HCT116 (cell line): ENCODE measurements around the gene ZNF423. TPM values are rescaled to one million over a fixed set of nuclear protein-coding genes. Genes with fewer than 3 reads are reported as not detected.

Experiments used
- ATAC-seq: fragments of 200-7000 bp; cut with Tn5 transposase; 2 replicates; pipeline ENCODE4 v1.9.1; 2020; ENCODE audit warnings: mild to moderate bottlenecking, moderate library complexity
- BruUV-seq: library from RNA; stranded (reverse); fragments of 400-500 nt; replicated peaks from 2 replicates; lab custom pipeline; 2021; lab: Mats Ljungman, UMichigan
- CTCF ChIA-PET: fragments of 300-600 bp; sonication (Branson Sonifier 250); formaldehyde crosslinking; loops from one replicate; lab custom pipeline; 2021; ENCODE audit warnings: antibody characterized with exemption; lab: Charles Lee
- POLR2A ChIA-PET: fragments of 300-600, 350-600 bp; sonication (Branson Sonifier 250); formaldehyde crosslinking; loops from one replicate; lab custom pipeline; 2021; ENCODE audit warnings: antibody characterized with exemption; lab: Charles Lee
- RAD21 ChIA-PET, 2 experiments: fragments of 300-600 bp; sonication (Branson Sonifier 250); formaldehyde crosslinking; loops; one replicate each; lab custom pipeline; 2023; ENCODE audit warnings: low total read pairs in 2 of 2; ENCODE audit not compliant: uncharacterized antibody in 2 of 2, unreplicated experiment in 2 of 2, low non-redundant PET in 1 of 2; lab: Charles Lee
- DNase-seq: peaks from one replicate; pipeline ENCODE4 v3.0.0-alpha.2; 2010; ENCODE audit warnings: low read depth, low spot score
- H2AFZ ChIP-seq: fragments of 200-600 bp; shearing (Covaris generic), sonication (generic); 2 replicates; pipeline ENCODE4 v1.6.1; 2017; ENCODE audit warnings: low read depth, mixed run types, mixed read lengths, antibody characterized with exemption, low read length; ENCODE audit not compliant: poor library complexity, severe bottlenecking
- H3K27ac ChIP-seq: 2 replicates; pipeline ENCODE4 v1.5.1; 2012; ENCODE audit warnings: low read depth, low read length
- H3K27me3 ChIP-seq: fragments of 200-600 bp; sonication (generic); 2 replicates; pipeline ENCODE4 v1.6.1; 2016; ENCODE audit warnings: mixed run types, low read length, mixed read lengths; ENCODE audit not compliant: insufficient read depth
- H3K36me3 ChIP-seq, 2 experiments: fragments of 200-500 bp in 1 of 2; fragments of 200-600 bp in 1 of 2; sonication (Bioruptor generic) in 1 of 2; sonication (generic) in 1 of 2; 2 replicates each; pipeline versions ENCODE4 v1.5.1 to v1.6.1; 2014 to 2016; ENCODE audit warnings: low read length in 2 of 2, inconsistent platforms in 1 of 2, mixed read lengths in 1 of 2, mixed run types in 1 of 2; ENCODE audit not compliant: insufficient read depth in 2 of 2, control insufficient read depth in 1 of 2
- H3K4me1 ChIP-seq, 2 experiments: fragments of 200-600 bp in 1 of 2; sonication (generic) in 1 of 2; 2 replicates each; pipeline versions ENCODE4 v1.5.1 to v1.6.1; 2012 to 2017; ENCODE audit warnings: low read length in 2 of 2, inconsistent platforms in 1 of 2, mild to moderate bottlenecking in 1 of 2, mixed read lengths in 1 of 2, mixed run types in 1 of 2, moderate library complexity in 1 of 2; ENCODE audit not compliant: insufficient read depth in 2 of 2, control insufficient read depth in 1 of 2
- H3K4me2 ChIP-seq: fragments of 200-600 bp; sonication (generic); 2 replicates; pipeline ENCODE4 v1.6.1; 2017; ENCODE audit warnings: mixed run types, low read length, mixed read lengths
- H3K4me3 ChIP-seq, 2 experiments: fragments of 200-600 bp in 1 of 2; sonication (generic) in 1 of 2; replicated peaks in 1 of 2; 2 replicates each; pipeline ENCODE4 v1.5.1; 2011 to 2016; ENCODE audit warnings: low read length in 2 of 2, control low read depth in 1 of 2, low read depth in 1 of 2, mild to moderate bottlenecking in 1 of 2, mixed read lengths in 1 of 2, mixed run types in 1 of 2
- H3K79me2 ChIP-seq: fragments of 200-600 bp; sonication (generic); 2 replicates; pipeline ENCODE4 v1.6.1; 2017; ENCODE audit warnings: mild to moderate bottlenecking, mixed run types, low read length, moderate library complexity, mixed read lengths; ENCODE audit not compliant: insufficient read depth
- H3K9ac ChIP-seq: fragments of 200-600 bp; sonication (generic); 2 replicates; pipeline ENCODE4 v1.6.1; 2016; ENCODE audit warnings: low read length, mixed read lengths
- H3K9me2 ChIP-seq: fragments of 200-600 bp; sonication (generic), shearing (Covaris generic); 2 replicates; pipeline ENCODE4 v1.6.1; 2017; ENCODE audit warnings: mixed run types, mild to moderate bottlenecking, moderate library complexity; ENCODE audit not compliant: insufficient read depth
- H3K9me3 ChIP-seq, 2 experiments: fragments of 200-500 bp in 1 of 2; fragments of 200-600 bp in 1 of 2; sonication (Bioruptor generic) in 1 of 2; sonication (generic) in 1 of 2; 2 replicates each; pipeline ENCODE4 v1.6.1; 2014 to 2017; ENCODE audit warnings: low read length in 2 of 2, mixed read lengths in 2 of 2, inconsistent platforms in 1 of 2, low read depth in 1 of 2, mild to moderate bottlenecking in 1 of 2, mixed run types in 1 of 2, moderate library complexity in 1 of 2; ENCODE audit not compliant: control insufficient read depth in 1 of 2, insufficient read depth in 1 of 2
- H4K20me1 ChIP-seq: fragments of 200-600 bp; sonication (generic), shearing (Covaris generic); 2 replicates; pipeline ENCODE4 v1.6.1; 2017; ENCODE audit warnings: mixed run types, mild to moderate bottlenecking, moderate library complexity; ENCODE audit not compliant: insufficient read depth
- CBX3 ChIP-seq: IDR thresholded peaks from 2 replicates; pipeline ENCODE4 v1.6.1; 2012; ENCODE audit warnings: low read depth
- EGR1 ChIP-seq: IDR thresholded peaks from 2 replicates; pipeline ENCODE4 v1.6.1; 2012; ENCODE audit warnings: low read depth
- ELF1 ChIP-seq: IDR thresholded peaks from 2 replicates; pipeline ENCODE4 v1.6.1; 2012; ENCODE audit warnings: low read depth, borderline replicate concordance
- EZH2 ChIP-seq: fragments of 200-600 bp; sonication (generic); IDR thresholded peaks from 2 replicates; pipeline ENCODE4 v1.6.1; 2017; ENCODE audit warnings: antibody characterized with exemption, mixed run types
- EZH2phosphoT487 ChIP-seq: fragments of 200-600 bp; IDR thresholded peaks from 2 replicates; pipeline ENCODE4 v1.6.1; 2018; ENCODE audit warnings: antibody characterized with exemption, borderline replicate concordance
- JUND ChIP-seq: IDR thresholded peaks from 2 replicates; pipeline ENCODE4 v1.6.1; 2012
- POLR2A ChIP-seq: IDR thresholded peaks from 2 replicates; pipeline ENCODE4 v1.7.0; 2011; ENCODE audit warnings: borderline replicate concordance; ENCODE audit not compliant: insufficient read depth, insufficient read length; ENCODE audit errors: extremely low read depth
- RAD21 ChIP-seq: IDR thresholded peaks from 2 replicates; pipeline ENCODE4 v1.6.1; 2012; ENCODE audit warnings: low read depth, mild to moderate bottlenecking
- SIN3A ChIP-seq: IDR thresholded peaks from 2 replicates; pipeline ENCODE4 v1.6.1; 2012; ENCODE audit warnings: low read depth
- SRF ChIP-seq: IDR thresholded peaks from 2 replicates; pipeline ENCODE4 v1.6.1; 2012; ENCODE audit warnings: low read depth
- YY1 ChIP-seq: IDR thresholded peaks from 2 replicates; pipeline ENCODE4 v1.6.1; 2011; ENCODE audit warnings: low read length, low read depth, moderate library complexity, mild to moderate bottlenecking; ENCODE audit not compliant: insufficient replicate concordance; ENCODE audit errors: extremely low read depth
- ZFX ChIP-seq: fragments of 450-650 bp; IDR thresholded peaks from 2 replicates; pipeline ENCODE4 v1.6.1; 2017
- ZNF274 ChIP-seq: fragments of 200-500 bp; sonication (Bioruptor generic); IDR thresholded peaks from 2 replicates; pipeline ENCODE4 v1.6.1; 2014; ENCODE audit warnings: mild to moderate bottlenecking, low read depth, low read length, inconsistent platforms
- intact Hi-C: fragments of 100-400 bp; cut with micrococcal nuclease; formaldehyde crosslinking; loops from 2 replicates; pipeline ENCODE4 v1.10.0; 2022
- total RNA-seq: library from RNA; stranded (reverse); gene quantifications from one replicate; pipeline ENCODE4 v1.2.1, GENCODE V29; 2021; ENCODE audit not compliant: unreplicated experiment
- TF ChIP-seq, protein P1 (sequence below): IDR thresholded peaks from 2 replicates; pipeline ENCODE4 v1.6.1; 2012
- TF ChIP-seq, protein P2 (sequence below): IDR thresholded peaks from 2 replicates; pipeline ENCODE4 v1.6.1; 2012; ENCODE audit warnings: low read depth
- TF ChIP-seq, protein P3 (sequence below), 3 experiments: fragments of 200-600 bp in 1 of 3; sonication (generic) in 1 of 3; IDR thresholded peaks in 2 of 3; conservative IDR thresholded peaks in 1 of 3; 2 replicates each; pipeline ENCODE4 v1.5.1; 2012 to 2017; ENCODE audit warnings: low read depth in 2 of 3, low read length in 2 of 3, antibody characterized with exemption in 1 of 3, borderline replicate concordance in 1 of 3, control low read depth in 1 of 3, mild to moderate bottlenecking in 1 of 3, mixed read lengths in 1 of 3, mixed run types in 1 of 3, moderate library complexity in 1 of 3; ENCODE audit not compliant: insufficient read depth in 1 of 3
- TF ChIP-seq, protein P4 (sequence below): IDR thresholded peaks from 2 replicates; pipeline ENCODE4 v1.6.1; 2012
- TF ChIP-seq, protein P5 (sequence below): IDR thresholded peaks from 2 replicates; pipeline ENCODE4 v1.6.1; 2011; ENCODE audit warnings: mild to moderate bottlenecking, low read length, moderate library complexity; ENCODE audit not compliant: insufficient replicate concordance; ENCODE audit errors: extremely low read depth

ZNF423 gene
- total RNA-seq, 1 experiment from 2014 or later, result 0.22 TPM

DNA sequence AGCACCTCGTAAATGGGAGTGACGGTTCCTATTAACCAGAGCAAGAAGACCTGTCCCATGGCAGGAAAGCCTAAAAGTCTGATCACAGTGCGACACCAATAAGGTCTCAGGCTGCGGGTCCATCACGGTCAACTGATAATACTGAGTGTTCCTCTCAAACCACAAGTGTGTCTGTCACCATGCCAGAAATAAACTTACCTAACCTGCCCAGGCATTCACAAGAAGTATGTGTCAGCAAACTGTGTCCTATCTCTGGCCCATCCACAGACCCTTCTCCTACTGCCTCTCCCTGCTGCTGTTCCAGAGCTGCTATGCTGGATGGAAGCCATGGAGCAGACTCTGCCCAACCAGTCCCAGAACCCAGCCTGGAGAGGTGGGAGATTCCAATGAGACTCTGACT is 73.5 kb downstream of the ZNF423 start (continued):
- TF ChIP-seq, protein P1, sequence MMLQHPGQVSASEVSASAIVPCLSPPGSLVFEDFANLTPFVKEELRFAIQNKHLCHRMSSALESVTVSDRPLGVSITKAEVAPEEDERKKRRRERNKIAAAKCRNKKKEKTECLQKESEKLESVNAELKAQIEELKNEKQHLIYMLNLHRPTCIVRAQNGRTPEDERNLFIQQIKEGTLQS, result no peak
- TF ChIP-seq JUND, result no peak
- TF ChIP-seq CBX3, result no peak
- TF ChIP-seq YY1, result no peak
- no peak for TF ChIP-seq POLR2A

DNA sequence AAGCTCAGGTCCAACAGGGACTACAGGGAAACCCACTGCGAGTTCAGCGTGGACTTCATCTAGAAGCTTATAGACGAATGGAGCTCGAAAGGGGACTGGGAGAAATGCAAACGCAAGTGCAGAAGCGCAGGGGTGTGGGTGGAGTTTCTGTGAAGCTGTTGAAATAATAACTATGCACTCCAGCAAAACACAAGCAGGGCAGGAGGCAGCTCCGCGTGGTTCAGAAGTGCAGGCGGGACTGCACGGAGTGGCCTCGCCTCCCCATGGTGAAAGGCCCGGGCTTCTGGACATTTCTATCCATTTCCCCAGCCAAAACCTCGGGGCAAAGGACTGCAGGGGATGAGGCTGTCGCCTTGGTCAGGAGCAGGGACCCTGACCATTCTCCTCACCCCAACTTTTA is 74.5 kb downstream of the ZNF423 start:
- H3K9ac ChIP-seq, result no peak overlapping the region
- H3K79me2 ChIP-seq, result no peaks in the 10 kb centered on the region
- H3K4me3 ChIP-seq, result no peak overlapping the region
- no TSS peak for BruUV-seq
- no peak for ATAC-seq
- no peaks in the 10 kb centered on the region for H3K36me3 ChIP-seq
- no peaks in the 10 kb centered on the region for H3K9me3 ChIP-seq
- H3K9me2 ChIP-seq, result no peaks in the 10 kb centered on the region
- no peaks in the 10 kb centered on the region for H3K4me1 ChIP-seq
- H3K27me3 ChIP-seq, result peaks cover 10% of the 10 kb centered on the region; the same call in 1 of the 2 replicates
- intact Hi-C loops, result no loop called here
- H2AFZ ChIP-seq, result no peak overlapping the region
- POLR2A ChIA-PET, result no interaction called here
- RAD21 ChIA-PET, result no interaction called here
- H4K20me1 ChIP-seq, result no peaks in the 10 kb centered on the region
- H3K27ac ChIP-seq, result no peak overlapping the region
- no peak for DNase-seq
- no peak overlapping the region for H3K4me2 ChIP-seq
- CTCF ChIA-PET, result no interaction called here
- no peak for TF ChIP-seq SIN3A
- TF ChIP-seq, protein P1, result no peak
- TF ChIP-seq ELF1, result no peak
- TF ChIP-seq RAD21, result no peak
- TF ChIP-seq SRF, result no peak
- no peak for TF ChIP-seq EGR1
- no peak for TF ChIP-seq POLR2A
- TF ChIP-seq YY1, result no peak
- TF ChIP-seq, protein P2, sequence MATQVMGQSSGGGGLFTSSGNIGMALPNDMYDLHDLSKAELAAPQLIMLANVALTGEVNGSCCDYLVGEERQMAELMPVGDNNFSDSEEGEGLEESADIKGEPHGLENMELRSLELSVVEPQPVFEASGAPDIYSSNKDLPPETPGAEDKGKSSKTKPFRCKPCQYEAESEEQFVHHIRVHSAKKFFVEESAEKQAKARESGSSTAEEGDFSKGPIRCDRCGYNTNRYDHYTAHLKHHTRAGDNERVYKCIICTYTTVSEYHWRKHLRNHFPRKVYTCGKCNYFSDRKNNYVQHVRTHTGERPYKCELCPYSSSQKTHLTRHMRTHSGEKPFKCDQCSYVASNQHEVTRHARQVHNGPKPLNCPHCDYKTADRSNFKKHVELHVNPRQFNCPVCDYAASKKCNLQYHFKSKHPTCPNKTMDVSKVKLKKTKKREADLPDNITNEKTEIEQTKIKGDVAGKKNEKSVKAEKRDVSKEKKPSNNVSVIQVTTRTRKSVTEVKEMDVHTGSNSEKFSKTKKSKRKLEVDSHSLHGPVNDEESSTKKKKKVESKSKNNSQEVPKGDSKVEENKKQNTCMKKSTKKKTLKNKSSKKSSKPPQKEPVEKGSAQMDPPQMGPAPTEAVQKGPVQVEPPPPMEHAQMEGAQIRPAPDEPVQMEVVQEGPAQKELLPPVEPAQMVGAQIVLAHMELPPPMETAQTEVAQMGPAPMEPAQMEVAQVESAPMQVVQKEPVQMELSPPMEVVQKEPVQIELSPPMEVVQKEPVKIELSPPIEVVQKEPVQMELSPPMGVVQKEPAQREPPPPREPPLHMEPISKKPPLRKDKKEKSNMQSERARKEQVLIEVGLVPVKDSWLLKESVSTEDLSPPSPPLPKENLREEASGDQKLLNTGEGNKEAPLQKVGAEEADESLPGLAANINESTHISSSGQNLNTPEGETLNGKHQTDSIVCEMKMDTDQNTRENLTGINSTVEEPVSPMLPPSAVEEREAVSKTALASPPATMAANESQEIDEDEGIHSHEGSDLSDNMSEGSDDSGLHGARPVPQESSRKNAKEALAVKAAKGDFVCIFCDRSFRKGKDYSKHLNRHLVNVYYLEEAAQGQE, result no peak
- TF ChIP-seq, protein P3, sequence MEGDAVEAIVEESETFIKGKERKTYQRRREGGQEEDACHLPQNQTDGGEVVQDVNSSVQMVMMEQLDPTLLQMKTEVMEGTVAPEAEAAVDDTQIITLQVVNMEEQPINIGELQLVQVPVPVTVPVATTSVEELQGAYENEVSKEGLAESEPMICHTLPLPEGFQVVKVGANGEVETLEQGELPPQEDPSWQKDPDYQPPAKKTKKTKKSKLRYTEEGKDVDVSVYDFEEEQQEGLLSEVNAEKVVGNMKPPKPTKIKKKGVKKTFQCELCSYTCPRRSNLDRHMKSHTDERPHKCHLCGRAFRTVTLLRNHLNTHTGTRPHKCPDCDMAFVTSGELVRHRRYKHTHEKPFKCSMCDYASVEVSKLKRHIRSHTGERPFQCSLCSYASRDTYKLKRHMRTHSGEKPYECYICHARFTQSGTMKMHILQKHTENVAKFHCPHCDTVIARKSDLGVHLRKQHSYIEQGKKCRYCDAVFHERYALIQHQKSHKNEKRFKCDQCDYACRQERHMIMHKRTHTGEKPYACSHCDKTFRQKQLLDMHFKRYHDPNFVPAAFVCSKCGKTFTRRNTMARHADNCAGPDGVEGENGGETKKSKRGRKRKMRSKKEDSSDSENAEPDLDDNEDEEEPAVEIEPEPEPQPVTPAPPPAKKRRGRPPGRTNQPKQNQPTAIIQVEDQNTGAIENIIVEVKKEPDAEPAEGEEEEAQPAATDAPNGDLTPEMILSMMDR (IDR thresholded peaks at IDR 0.05 in 2 of 3, conservative IDR thresholded peaks at IDR 0.05 in 1 of 3; ENCODE audit: borderline replicate concordance in 1 of 3, insufficient read depth in 1 of 3, low read depth in 2 of 3, low read length in 2 of 3), result no peak
- TF ChIP-seq, protein P4, sequence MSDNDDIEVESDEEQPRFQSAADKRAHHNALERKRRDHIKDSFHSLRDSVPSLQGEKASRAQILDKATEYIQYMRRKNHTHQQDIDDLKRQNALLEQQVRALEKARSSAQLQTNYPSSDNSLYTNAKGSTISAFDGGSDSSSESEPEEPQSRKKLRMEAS, result no peak
- TF ChIP-seq CBX3, result no peak
- TF ChIP-seq EZH2, result no peak
- TF ChIP-seq EZH2phosphoT487, result no peak
- TF ChIP-seq ZNF274, result no peak
- TF ChIP-seq JUND, result no peak
- TF ChIP-seq, protein P5, sequence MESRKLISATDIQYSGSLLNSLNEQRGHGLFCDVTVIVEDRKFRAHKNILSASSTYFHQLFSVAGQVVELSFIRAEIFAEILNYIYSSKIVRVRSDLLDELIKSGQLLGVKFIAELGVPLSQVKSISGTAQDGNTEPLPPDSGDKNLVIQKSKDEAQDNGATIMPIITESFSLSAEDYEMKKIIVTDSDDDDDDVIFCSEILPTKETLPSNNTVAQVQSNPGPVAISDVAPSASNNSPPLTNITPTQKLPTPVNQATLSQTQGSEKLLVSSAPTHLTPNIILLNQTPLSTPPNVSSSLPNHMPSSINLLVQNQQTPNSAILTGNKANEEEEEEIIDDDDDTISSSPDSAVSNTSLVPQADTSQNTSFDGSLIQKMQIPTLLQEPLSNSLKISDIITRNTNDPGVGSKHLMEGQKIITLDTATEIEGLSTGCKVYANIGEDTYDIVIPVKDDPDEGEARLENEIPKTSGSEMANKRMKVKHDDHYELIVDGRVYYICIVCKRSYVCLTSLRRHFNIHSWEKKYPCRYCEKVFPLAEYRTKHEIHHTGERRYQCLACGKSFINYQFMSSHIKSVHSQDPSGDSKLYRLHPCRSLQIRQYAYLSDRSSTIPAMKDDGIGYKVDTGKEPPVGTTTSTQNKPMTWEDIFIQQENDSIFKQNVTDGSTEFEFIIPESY, result no peak
- TF ChIP-seq ZFX, result no peak
